ENCODE measurements around the gene CTSZ.
"Not testable (repeated sequence)": the region's sequence is repeated elsewhere in the genome, so short reads cannot be mapped to it uniquely, and the experiment has no call there.

Gene CTSZ

GRCh38 chr20:59011874-59012157 lies 4.8 kb upstream of the CTSZ start:
- DNase-seq: not testable (repeated sequence)

- no peak for DNase-seq
These were observed 4.2 kb upstream of the CTSZ start for GRCh38 chr20:59010995-59011873.

GRCh38 chr20:59010321-59010994 lies 3.4 kb upstream of the CTSZ start:
- DNase-seq: no peak

- no peak for DNase-seq
These were observed 1.8 kb upstream of the CTSZ start for GRCh38 chr20:59008715-59009336.

GRCh38 chr20:59007665-59008511 lies 834 bp upstream of the CTSZ start:
- no peak for DNase-seq

- no peak for DNase-seq
These were observed 739 bp downstream of the CTSZ start for GRCh38 chr20:59006167-59006863.

GRCh38 chr20:59005523-59006166 lies 1.4 kb downstream of the CTSZ start:
- no peak for DNase-seq

- DNase-seq: no peak
These were observed 2.1 kb downstream of the CTSZ start for GRCh38 chr20:59004763-59005522.

- peak; percentile 48 to 54 for DNase-seq
These were observed 2.6 kb downstream of the CTSZ start for GRCh38 chr20:59004493-59004762.

GRCh38 chr20:59003836-59004492 lies 3.1 kb downstream of the CTSZ start:
- no peak for DNase-seq

GRCh38 chr20:59002874-59003399 lies 4.1 kb downstream of the CTSZ start:
- no peak for DNase-seq

- DNase-seq: no peak
These were observed 4.7 kb downstream of the CTSZ start for GRCh38 chr20:59002388-59002787.

GRCh38 chr20:59001449-59002171 lies 5.4 kb downstream of the CTSZ start:
- DNase-seq: no peak

GRCh38 chr20:59001068-59001448 lies 6.0 kb downstream of the CTSZ start:
- DNase-seq: no peak

GRCh38 chr20:59000326-59000725 lies 6.7 kb downstream of the CTSZ start:
- no peak for DNase-seq

GRCh38 chr20:58998656-58999055 lies 8.4 kb downstream of the CTSZ start:
- no peak for DNase-seq

GRCh38 chr20:58997141-58997770 lies 9.8 kb downstream of the CTSZ start:
- no peak for DNase-seq

- no peak for DNase-seq
These were observed 10.8 kb downstream of the CTSZ start for GRCh38 chr20:58996226-58996611.

GRCh38 chr20:58995461-58996225 lies 11.4 kb downstream of the CTSZ start:
- DNase-seq: no peak
